ENCODE data around the gene ZNF277.

ZNF277 gene

GRCh38 chr7:112206238-112206990, at the start of gene ZNF277, which contains the start of gene DOCK4:
Gene ZNF277, plus strand, starts transcription at chr7:112206695. Its CDS starts 22 bp downstream, at chr7:112206717.
Gene DOCK4, minus strand, starts transcription at chr7:112206399. Its CDS starts 261 bp downstream, at chr7:112206138.
- DNase-seq = peak; percentile 98 to 100 (median 99)
- intact Hi-C loops (cut with DNase I) = loop anchor here (10.0 kb wide), 1 partner anchor 452 kb away; no protein-coding TSS in a partner anchor

- intact Hi-C loops (cut with DNase I) = no loop called here
- DNase-seq = no peak
Measured at GRCh38 chr7:112157072-112157471, 49.4 kb upstream of the ZNF277 start.

GRCh38 chr7:112159351-112159750, 47.1 kb upstream of the ZNF277 start:
- DNase-seq = no peak
- intact Hi-C loops (cut with DNase I) = no loop called here

GRCh38 chr7:112160130-112160770, 46.2 kb upstream of the ZNF277 start:
- intact Hi-C loops (cut with DNase I) = no loop called here
- DNase-seq = no peak

- intact Hi-C loops (cut with DNase I) = no loop called here
- DNase-seq = no peak
Measured at GRCh38 chr7:112160771-112161150, 45.7 kb upstream of the ZNF277 start.

DNA sequence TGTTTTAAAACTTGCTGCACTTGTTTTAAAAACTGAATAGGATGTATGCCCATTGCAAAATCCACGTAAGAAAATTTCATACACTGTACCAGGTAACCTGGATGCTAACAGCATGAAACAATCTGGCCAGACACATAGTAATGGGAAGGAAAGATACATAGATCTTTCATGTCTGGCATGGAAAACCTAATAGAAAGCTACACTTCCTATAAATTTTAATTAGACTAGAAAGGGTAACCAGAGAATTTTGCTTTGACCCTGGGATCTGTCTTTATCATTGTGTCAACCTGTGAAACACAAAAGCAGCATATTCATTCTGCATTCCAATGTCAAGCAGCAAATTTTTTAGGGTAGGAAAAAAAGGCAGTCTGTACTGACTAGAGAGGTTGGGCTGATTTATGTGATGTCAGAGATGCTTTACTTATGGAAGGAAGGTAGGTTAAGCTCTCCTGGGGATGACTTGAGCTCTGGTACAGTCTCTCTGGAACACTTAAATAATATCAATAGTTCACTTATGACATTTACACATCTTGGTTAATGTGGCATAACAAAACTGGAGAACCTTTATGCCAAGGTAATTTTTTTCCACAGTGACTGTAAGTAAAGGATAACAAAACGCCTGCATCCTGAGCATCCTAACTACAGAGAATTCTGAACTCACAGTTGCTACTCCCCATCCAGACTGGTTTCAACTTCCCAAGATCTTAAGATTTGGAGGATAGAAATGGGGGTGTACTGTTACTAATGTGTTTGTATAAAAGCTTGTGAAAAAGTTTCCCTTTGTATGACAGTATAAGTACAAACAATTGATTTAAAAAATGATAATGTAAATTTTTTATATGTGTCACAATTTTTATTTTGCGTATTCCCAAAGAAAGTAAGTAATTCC, 45.0 kb upstream of the ZNF277 start:
- intact Hi-C loops (cut with DNase I) = no loop called here
- DNase-seq = no peak

DNA sequence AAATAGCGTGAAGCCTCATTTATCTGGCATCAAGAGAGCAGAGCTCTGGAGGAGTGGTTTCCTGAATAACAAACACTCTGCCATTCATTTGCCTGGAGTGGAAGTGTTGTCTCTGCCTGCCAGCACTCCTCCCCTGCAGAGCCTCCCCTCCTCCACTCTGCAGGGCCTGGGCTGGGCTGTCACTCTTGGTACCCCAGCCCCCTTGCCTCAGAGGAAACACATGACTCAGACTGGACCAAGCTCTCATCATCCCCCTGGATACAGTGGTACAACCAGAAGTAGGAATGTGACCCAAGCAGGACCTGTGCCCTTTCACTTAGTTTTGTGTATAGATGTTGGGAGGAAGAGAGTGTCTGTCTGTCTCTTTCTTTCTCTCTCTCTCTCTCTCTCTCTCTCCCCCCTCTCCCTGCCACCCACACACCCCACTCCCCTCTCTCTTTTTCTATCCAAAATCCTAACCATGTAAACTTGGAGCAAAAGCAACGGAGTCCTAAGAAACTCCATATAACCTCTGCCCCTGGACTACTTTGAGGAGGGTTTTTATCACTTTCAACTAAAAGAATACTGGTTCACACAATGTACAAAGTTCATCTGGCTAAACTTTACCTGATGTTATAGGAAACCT, 44.2 kb upstream of the ZNF277 start:
- DNase-seq = peak; percentile 53 to 92 (median 74)

GRCh38 chr7:112162784-112163506, 43.5 kb upstream of the ZNF277 start:
- intact Hi-C loops (cut with DNase I) = no loop called here
- no peak for DNase-seq

More for the DNA sequence above, 44.2 kb upstream of the ZNF277 start:
- intact Hi-C loops (cut with DNase I) = no loop called here

GRCh38 chr7:112167147-112167546, 39.3 kb upstream of the ZNF277 start:
- peak in 3 of 42 donors; percentile 21 to 58 (median 43) for DNase-seq

GRCh38 chr7:112168915-112169314, 37.6 kb upstream of the ZNF277 start:
- intact Hi-C loops (cut with DNase I) = no loop called here
- DNase-seq = no peak

More at GRCh38 chr7:112167147-112167546, 39.3 kb upstream of the ZNF277 start:
- intact Hi-C loops (cut with DNase I) = no loop called here

DNA sequence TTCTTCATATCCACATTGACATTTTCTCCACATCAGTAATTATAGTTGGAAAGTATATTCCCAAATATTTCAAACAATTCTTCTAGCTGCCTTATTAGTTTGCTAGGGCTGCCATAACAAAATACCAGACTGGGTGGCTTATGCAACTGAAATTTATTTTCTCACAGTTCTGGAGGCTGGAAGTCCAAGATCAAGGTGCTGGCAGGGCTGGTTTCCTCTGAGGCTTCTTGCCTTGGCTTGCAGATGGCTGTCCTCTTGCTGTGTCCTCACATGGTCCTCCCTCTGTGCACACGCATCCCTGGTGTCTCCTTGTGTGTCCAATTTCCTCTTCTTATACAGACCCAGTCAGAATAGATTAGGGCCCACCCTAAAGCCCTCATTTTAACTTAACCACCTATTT, 34.8 kb upstream of the ZNF277 start:
- intact Hi-C loops (cut with DNase I) = no loop called here
- no peak for DNase-seq

DNA sequence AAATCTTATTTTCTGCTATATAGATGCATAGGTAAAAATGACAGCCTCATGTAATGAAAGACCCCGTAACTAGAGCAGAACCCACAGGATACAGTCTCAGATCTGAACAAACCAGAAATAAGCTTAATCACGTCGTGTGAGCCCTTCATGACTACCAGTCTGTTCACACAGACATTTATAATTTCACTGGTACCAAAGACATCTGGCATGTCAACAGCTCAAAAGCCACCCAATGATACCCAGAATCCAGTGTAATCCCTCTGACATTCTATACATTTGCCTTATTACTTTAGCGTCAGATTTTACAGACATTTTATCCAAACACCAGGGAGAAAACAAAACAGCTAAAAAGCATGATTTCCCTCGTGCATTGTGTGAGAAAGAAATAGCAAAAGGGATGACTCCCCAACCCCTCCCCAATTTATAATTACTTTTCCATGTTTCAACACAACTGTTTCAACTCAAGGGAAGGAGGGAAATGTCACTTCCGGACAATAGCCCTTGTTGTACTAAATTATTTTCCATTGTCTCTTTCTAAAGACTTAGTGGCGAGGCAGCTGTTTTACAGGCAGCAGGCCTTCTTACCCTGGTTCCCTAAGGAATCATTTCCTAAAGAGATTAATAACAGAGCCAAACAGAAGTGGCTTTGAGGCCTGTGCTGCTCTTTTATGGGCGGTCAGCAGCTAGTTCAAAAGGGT, 33.5 kb upstream of the ZNF277 start:
- intact Hi-C loops (cut with DNase I) = no loop called here
- no peak for DNase-seq

GRCh38 chr7:112173568-112173905, 33.0 kb upstream of the ZNF277 start:
- DNase-seq = no peak
- intact Hi-C loops (cut with DNase I) = no loop called here

DNA sequence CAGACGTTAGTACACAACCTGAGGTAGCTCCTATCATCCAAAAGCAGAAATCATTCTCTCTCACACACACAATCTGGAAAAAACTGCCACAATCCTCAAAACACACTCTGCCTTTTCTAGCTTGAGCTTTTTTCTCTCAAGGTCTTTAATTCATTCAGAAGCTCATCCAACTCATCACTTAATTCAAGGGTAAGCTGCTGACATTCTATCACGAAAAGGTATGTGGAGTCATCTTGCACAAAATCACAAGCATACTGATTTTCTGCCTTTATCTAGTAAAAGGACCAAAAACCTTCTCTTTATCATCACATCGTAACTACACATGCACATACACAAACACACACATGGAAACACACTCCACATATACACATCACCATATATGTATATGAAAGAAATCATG, 32.3 kb upstream of the ZNF277 start:
- intact Hi-C loops (cut with DNase I) = no loop called here
- no peak for DNase-seq

DNA sequence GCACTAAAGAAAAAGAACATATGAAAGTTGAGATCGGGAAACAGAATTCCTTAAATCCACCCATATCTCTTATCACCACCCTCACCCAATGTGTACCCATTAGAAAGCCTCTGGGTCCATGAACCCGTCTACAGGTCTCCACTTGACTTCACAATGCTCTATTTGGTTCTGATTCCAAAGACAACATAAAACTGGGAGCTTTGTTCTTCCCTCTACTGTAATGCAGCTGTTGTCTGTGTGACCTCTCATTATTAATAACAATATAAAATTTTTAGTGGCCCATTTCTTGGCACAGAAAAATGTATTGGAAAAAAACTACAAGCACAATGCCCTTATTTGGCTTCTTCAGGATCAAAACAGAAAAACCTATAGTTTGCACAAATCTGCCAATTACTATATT, 30.3 kb upstream of the ZNF277 start:
- intact Hi-C loops (cut with DNase I) = no loop called here
- no peak for DNase-seq

- intact Hi-C loops (cut with DNase I) = no loop called here
- no peak for DNase-seq
Measured at GRCh38 chr7:112176693-112177415, 29.6 kb upstream of the ZNF277 start.

- intact Hi-C loops (cut with DNase I) = no loop called here
- no peak for DNase-seq
Measured at GRCh38 chr7:112180223-112180622, 26.3 kb upstream of the ZNF277 start.
